Ishikawa (cell line): ENCODE results near the gene ANAPC4.

Experiments used
- CEBPB ChIP-seq: IDR thresholded peaks from 2 replicates; pipeline ENCODE4 v1.6.1; 2012
- CREB1 ChIP-seq: IDR thresholded peaks from 2 replicates; pipeline ENCODE4 v1.6.1; 2012; ENCODE audit warnings: low read depth
- EGR1 ChIP-seq: IDR thresholded peaks from 2 replicates; pipeline ENCODE4 v1.6.1; 2012
- EP300 ChIP-seq: IDR thresholded peaks from 2 replicates; pipeline ENCODE4 v1.6.1; 2012; ENCODE audit warnings: borderline replicate concordance
- FOXM1 ChIP-seq: IDR thresholded peaks from 2 replicates; pipeline ENCODE4 v1.6.1; 2012; ENCODE audit warnings: low read depth, borderline replicate concordance
- MAX ChIP-seq: IDR thresholded peaks from 2 replicates; pipeline ENCODE4 v1.6.1; 2012
- NFIC ChIP-seq: IDR thresholded peaks from 2 replicates; pipeline ENCODE4 v1.6.1; 2012
- RAD21 ChIP-seq: IDR thresholded peaks from 2 replicates; pipeline ENCODE4 v1.6.1; 2012; ENCODE audit warnings: low read depth
- REST ChIP-seq: IDR thresholded peaks from 2 replicates; pipeline ENCODE4 v1.6.1; 2012; ENCODE audit warnings: low read depth, mild to moderate bottlenecking
- TAF1 ChIP-seq: IDR thresholded peaks from 2 replicates; pipeline ENCODE4 v1.6.1; 2012; ENCODE audit warnings: low read depth, mild to moderate bottlenecking
- TCF12 ChIP-seq: IDR thresholded peaks from 2 replicates; pipeline ENCODE4 v1.6.1; 2012; ENCODE audit warnings: low read depth
- TEAD4 ChIP-seq: IDR thresholded peaks from 2 replicates; pipeline ENCODE4 v1.6.1; 2012
- USF1 ChIP-seq: IDR thresholded peaks from 2 replicates; pipeline ENCODE4 v1.6.1; 2012
- YY1 ChIP-seq: IDR thresholded peaks from 2 replicates; pipeline ENCODE4 v1.6.1; 2012; ENCODE audit warnings: low read depth
- ZBTB7A ChIP-seq: IDR thresholded peaks from 2 replicates; pipeline ENCODE4 v1.6.1; 2012; ENCODE audit warnings: low read depth

The ANAPC4 gene

DNA sequence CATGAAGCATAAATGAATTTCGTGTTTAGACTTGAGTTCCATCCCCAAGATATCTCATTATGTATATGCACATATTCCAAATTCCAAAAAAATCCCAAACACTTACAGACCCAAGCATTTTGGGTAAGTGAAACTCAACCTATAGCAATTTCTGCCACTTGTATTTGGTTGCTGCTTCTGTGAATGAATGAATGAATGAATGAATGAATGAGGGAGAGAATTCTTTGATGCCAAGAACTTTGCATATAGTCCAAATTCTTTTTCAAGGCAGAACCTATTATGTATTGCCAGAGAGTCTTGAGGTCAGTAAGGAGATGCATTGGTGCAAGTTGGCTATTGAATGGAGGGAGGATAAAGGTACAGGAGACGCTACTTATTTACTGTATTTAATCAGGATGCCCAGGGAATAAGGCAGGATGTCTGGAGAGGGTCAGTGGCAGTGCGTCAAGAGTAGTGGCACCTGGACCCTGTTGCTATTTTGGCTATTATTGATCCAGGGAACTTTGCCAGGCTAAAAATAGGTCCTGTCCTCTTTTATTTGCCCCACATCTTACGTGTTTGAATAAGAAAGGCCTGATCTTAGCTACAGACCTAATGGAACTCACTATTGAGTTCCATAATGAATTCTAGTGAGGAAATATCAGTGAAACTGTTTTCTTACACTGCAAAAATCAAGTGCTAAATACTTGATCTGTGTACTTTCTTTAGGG is 33.9 kb downstream of the ANAPC4 start:
- TF ChIP-seq MAX: no peak
- TF ChIP-seq FOXM1: no peak
- TF ChIP-seq RAD21: no peak
- TF ChIP-seq TEAD4: no peak
- no peak for TF ChIP-seq CEBPB
- TF ChIP-seq ZBTB7A: no peak
- TF ChIP-seq REST: no peak
- TF ChIP-seq TCF12: no peak
- no peak for TF ChIP-seq USF1
- no peak for TF ChIP-seq EP300
- no peak for TF ChIP-seq NFIC
- TF ChIP-seq EGR1: no peak
- TF ChIP-seq TAF1: no peak
- TF ChIP-seq CREB1: no peak

GRCh38 chr4:25413261-25413660 is 36.2 kb downstream of the ANAPC4 start:
- TF ChIP-seq NFIC: no peak
- no peak for TF ChIP-seq CREB1
- TF ChIP-seq TAF1: no peak
- TF ChIP-seq RAD21: no peak
- no peak for TF ChIP-seq EGR1
- TF ChIP-seq FOXM1: no peak
- TF ChIP-seq TEAD4: no peak
- no peak for TF ChIP-seq EP300
- TF ChIP-seq REST: no peak
- no peak for TF ChIP-seq TCF12
- TF ChIP-seq CEBPB: no peak
- TF ChIP-seq ZBTB7A: no peak
- TF ChIP-seq USF1: no peak
- TF ChIP-seq YY1: no peak
- TF ChIP-seq MAX: no peak

GRCh38 chr4:25417014-25417413 is 40.0 kb downstream of the ANAPC4 start:
- TF ChIP-seq RAD21: no peak
- TF ChIP-seq MAX: no peak
- TF ChIP-seq EGR1: no peak
- TF ChIP-seq CEBPB: no peak
- TF ChIP-seq TCF12: no peak
- no peak for TF ChIP-seq CREB1

DNA sequence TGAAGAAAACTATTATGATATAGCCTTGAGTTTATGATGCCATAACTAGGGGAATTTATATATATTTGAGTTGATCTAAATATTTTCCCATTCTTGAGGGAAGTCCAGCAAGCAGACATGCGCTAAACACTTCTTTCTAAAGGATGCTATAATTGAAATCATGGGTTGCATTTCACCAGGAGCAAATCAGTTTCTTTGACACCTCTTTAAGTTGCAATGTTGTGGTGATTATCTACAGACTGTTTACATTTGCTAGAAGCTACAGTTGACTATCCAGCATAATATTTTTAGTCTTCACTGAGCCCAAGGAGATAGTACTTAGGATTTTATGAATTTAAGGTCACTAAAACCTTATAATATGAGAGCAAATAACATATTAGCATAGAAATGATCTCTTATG is 43.9 kb downstream of the ANAPC4 start:
- no peak for TF ChIP-seq TAF1
- TF ChIP-seq ZBTB7A: no peak
- no peak for TF ChIP-seq YY1
- TF ChIP-seq CREB1: no peak
- no peak for TF ChIP-seq EP300
- TF ChIP-seq CEBPB: no peak
- TF ChIP-seq EGR1: no peak
- no peak for TF ChIP-seq NFIC
- TF ChIP-seq TEAD4: no peak
- TF ChIP-seq MAX: no peak
- no peak for TF ChIP-seq RAD21
- no peak for TF ChIP-seq TCF12

DNA sequence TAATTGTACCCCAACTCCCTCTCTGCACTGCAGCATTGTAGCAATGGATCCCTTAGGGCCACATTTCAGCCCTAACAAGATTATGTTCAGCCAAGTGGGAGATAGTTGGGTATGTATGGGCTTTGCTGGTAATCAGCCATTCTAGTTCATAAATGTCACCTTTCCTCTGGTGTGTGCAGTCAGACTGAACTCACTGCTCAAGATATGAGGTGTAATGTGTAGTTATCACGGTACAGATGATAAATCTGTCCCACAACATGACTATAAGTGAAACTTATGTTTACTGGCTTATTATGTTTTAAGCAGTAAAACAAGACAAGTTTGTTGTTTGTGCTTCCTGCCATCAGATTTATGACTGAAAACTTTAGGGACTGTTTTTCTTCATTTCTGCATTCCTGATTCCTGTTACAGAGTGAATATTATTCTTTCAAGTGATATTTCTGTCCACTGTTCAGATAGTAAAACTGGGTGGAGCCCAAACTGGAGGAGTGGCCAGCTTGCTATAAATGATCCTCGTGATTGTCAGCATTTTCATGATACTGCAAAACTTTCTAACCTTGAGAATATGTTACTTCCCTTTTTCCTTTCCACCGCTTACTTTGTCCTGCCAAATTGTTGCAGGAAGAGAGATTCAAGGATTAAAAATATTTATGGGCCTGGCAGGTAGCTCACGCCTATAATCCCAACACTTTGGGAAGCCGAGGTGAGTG is 44.9 kb downstream of the ANAPC4 start:
- TF ChIP-seq CEBPB (no peak), TEAD4 (no peak), MAX (no peak), REST (no peak), FOXM1 (no peak), EGR1 (no peak), CREB1 (no peak), TCF12 (no peak), RAD21 (no peak)
